Left lung (tissue), 10 donors: ENCODE data around the gene HDAC9. TPM values are rescaled to one million over a fixed set of nuclear protein-coding genes. Genes with fewer than 3 reads are reported as not detected.
"Not testable (repeated sequence)": the region's sequence is repeated elsewhere in the genome, so short reads cannot be mapped to it uniquely, and the experiment has no call there.

Source experiments
- ATAC-seq: fragments of 200-7000 bp; cut with Tn5 transposase; one replicate; pipeline ENCODE4 v1.9.1; 2020; ENCODE audit warnings: moderate library complexity
- DNase-seq, 4 donors: peaks; one replicate each; pipeline ENCODE4 v3.0.0-alpha.2; 2013 to 2020
- H3K27ac ChIP-seq, 2 donors: fragments of 200-600 bp; sonication (generic) in 1 of 2; one replicate each; pipeline versions ENCODE4 v1.5.0 to v1.8.0; 2020 to 2021
- H3K27me3 ChIP-seq, 2 donors: fragments of 200-600 bp; sonication (generic) in 1 of 2; one replicate each; pipeline versions ENCODE4 v1.5.0 to v1.8.0; 2020 to 2021
- H3K36me3 ChIP-seq, 2 donors: fragments of 200-600 bp; sonication (generic) in 1 of 2; one replicate each; pipeline versions ENCODE4 v1.5.0 to v1.8.0; 2020 to 2021
- H3K4me1 ChIP-seq, 2 donors: fragments of 200-600 bp; one replicate each; pipeline ENCODE4 v1.8.0; 2021
- H3K4me3 ChIP-seq, 2 donors: fragments of 200-600 bp; sonication (generic) in 1 of 2; one replicate each; pipeline versions ENCODE4 v1.5.0 to v1.8.0; 2020 to 2021; ENCODE audit warnings: mild to moderate bottlenecking in 1 of 2
- H3K9me3 ChIP-seq, 2 donors: fragments of 200-600 bp; sonication (generic) in 1 of 2; one replicate each; pipeline versions ENCODE4 v1.5.0 to v1.8.0; 2020 to 2021
- CTCF ChIP-seq, 2 donors: fragments of 200-600 bp; sonication (generic) in 1 of 2; IDR thresholded peaks; one replicate each; pipeline versions ENCODE4 v1.5.0 to v1.8.0; 2021; ENCODE audit warnings: antibody characterized with exemption in 2 of 2
- intact Hi-C, 2 donors: fragments of 100-400 bp; cut with DNase I; formaldehyde crosslinking; loops; one replicate each; pipeline versions ENCODE4 v1.11.2 to v1.14.2; 2022
- polyA plus RNA-seq, 6 donors: library from polyadenylated mRNA; unstranded; fragments of 120-200 nt; gene quantifications; one replicate each; pipeline ENCODE4 v1.2.1, GENCODE V29; 2013; ENCODE audit not compliant: insufficient read length in 6 of 6
- total RNA-seq, 2 donors: library from RNA; stranded (reverse); fragmentation: NEBNext Ultra II Directional; extraction: Animal tissue kit (Norgen Biotek cat#: 25700); gene quantifications; one replicate each; pipeline ENCODE4 v1.2.1, GENCODE V29; 2021
- donor health status: DM: no; HTN: yes; CAD: no.
- donor health status: DM: no; HTN: no; CAD: no.

The HDAC9 gene
- total and polyA plus RNA-seq, 8 donors, result 6.7 to 13.2 (median 9.6) TPM

GRCh38 chr7:19026888-19027287 lies 531.3 kb downstream of the HDAC9 start:
- Histone ChIP-seq H3K36me3 (no peaks in the 10 kb centered on the region), H3K4me3 (no peak overlapping the region), H3K9me3 (peaks cover 0 to 2% of the 10 kb centered on the region in 2 donors), H3K27ac (no peak overlapping the region), H3K27me3 (no peaks in the 10 kb centered on the region), H3K4me1 (no peaks in the 10 kb centered on the region)
- ATAC-seq (no peak), DNase-seq (no peak)
- intact Hi-C loops, result no loop called here
- no peak for TF ChIP-seq CTCF (IDR thresholded peaks at IDR 0.05)

- ATAC-seq (no peak), DNase-seq (no peak)
- Histone ChIP-seq H3K27ac (no peak overlapping the region), H3K4me1 (no peaks in the 10 kb centered on the region), H3K9me3 (peaks cover 0 to 12% of the 10 kb centered on the region in 2 donors), H3K27me3 (no peaks in the 10 kb centered on the region), H3K4me3 (no peak overlapping the region), H3K36me3 (no peaks in the 10 kb centered on the region)
- intact Hi-C loops, result no loop called here
- TF ChIP-seq CTCF (IDR thresholded peaks at IDR 0.05), result no peak
These were observed 534.7 kb downstream of the HDAC9 start for GRCh38 chr7:19030281-19030680.

GRCh38 chr7:19032942-19033341 lies 537.4 kb downstream of the HDAC9 start:
- H3K4me3 ChIP-seq, intact Hi-C loops, H3K36me3 ChIP-seq, H3K27ac ChIP-seq, DNase-seq, ATAC-seq, H3K27me3 ChIP-seq, H3K4me1 ChIP-seq: not testable (repeated sequence)
- peaks cover 0 to 21% of the 10 kb centered on the region in 2 donors for H3K9me3 ChIP-seq

GRCh38 chr7:19051767-19052375 lies 556.3 kb downstream of the HDAC9 start:
- peak; percentile 74 to 82 for TF ChIP-seq CTCF (IDR thresholded peaks at IDR 0.05)
- Histone ChIP-seq H3K27ac (no peak overlapping the region), H3K36me3 (no peaks in the 10 kb centered on the region), H3K4me1 (no peaks in the 10 kb centered on the region), H3K9me3 (peaks cover 0 to 4% of the 10 kb centered on the region in 2 donors), H3K4me3 (no peak overlapping the region), H3K27me3 (no peaks in the 10 kb centered on the region)
- DNase-seq (no peak), ATAC-seq (peak; percentile 75)
- intact Hi-C loops, result no loop called here
